ENCODE results near the gene SPAAR.
"Not testable (repeated sequence)": the region's sequence is repeated elsewhere in the genome, so short reads cannot be mapped to it uniquely, and the experiment has no call there.

Gene SPAAR

GRCh38 chr9:35911690-35912089, 2.4 kb downstream of the SPAAR start:
- TF ChIP-seq CTCF (IDR thresholded peaks at IDR 0.05; ENCODE audit: extremely low read depth, insufficient read depth, missing control alignments), result no peak
- in situ Hi-C loops (cut with MboI; ENCODE audit: low pct_unique_long_range_greater_than_20kb, low sequenced_read_pairs, unreplicated experiment), result no loop called here
- no peak for DNase-seq (ENCODE audit: low spot score)

- in situ Hi-C loops (cut with MboI; ENCODE audit: low pct_unique_long_range_greater_than_20kb, low sequenced_read_pairs, unreplicated experiment), result no loop called here
- DNase-seq (ENCODE audit: low spot score), result no peak
- TF ChIP-seq CTCF (IDR thresholded peaks at IDR 0.05; ENCODE audit: extremely low read depth, insufficient read depth, missing control alignments), result no peak
These were observed 3.6 kb downstream of the SPAAR start for GRCh38 chr9:35912791-35913400.

- DNase-seq (ENCODE audit: low spot score); in situ Hi-C loops (cut with MboI; ENCODE audit: low pct_unique_long_range_greater_than_20kb, low sequenced_read_pairs, unreplicated experiment): not testable (repeated sequence)
These were observed 4.1 kb downstream of the SPAAR start for GRCh38 chr9:35913429-35913828.

- in situ Hi-C loops (cut with MboI; ENCODE audit: low pct_unique_long_range_greater_than_20kb, low sequenced_read_pairs, unreplicated experiment), result no loop called here
- no peak for TF ChIP-seq CTCF (IDR thresholded peaks at IDR 0.05; ENCODE audit: extremely low read depth, insufficient read depth, missing control alignments)
- DNase-seq (ENCODE audit: low spot score), result no peak
These were observed 5.1 kb downstream of the SPAAR start for GRCh38 chr9:35914301-35914807.

GRCh38 chr9:35915681-35916294, 6.5 kb downstream of the SPAAR start:
- no peak for TF ChIP-seq CTCF (IDR thresholded peaks at IDR 0.05; ENCODE audit: extremely low read depth, insufficient read depth, missing control alignments)
- in situ Hi-C loops (cut with MboI; ENCODE audit: low pct_unique_long_range_greater_than_20kb, low sequenced_read_pairs, unreplicated experiment), result no loop called here
- no peak for DNase-seq (ENCODE audit: low spot score)

GRCh38 chr9:35917261-35917660, 8.0 kb downstream of the SPAAR start:
- no peak for TF ChIP-seq CTCF (IDR thresholded peaks at IDR 0.05; ENCODE audit: extremely low read depth, insufficient read depth, missing control alignments)
- DNase-seq (ENCODE audit: low spot score), result no peak
- in situ Hi-C loops (cut with MboI; ENCODE audit: low pct_unique_long_range_greater_than_20kb, low sequenced_read_pairs, unreplicated experiment), result no loop called here

GRCh38 chr9:35918780-35919179, 9.5 kb downstream of the SPAAR start:
- no peak for TF ChIP-seq CTCF (IDR thresholded peaks at IDR 0.05; ENCODE audit: extremely low read depth, insufficient read depth, missing control alignments)
- no peak for DNase-seq (ENCODE audit: low spot score)
- in situ Hi-C loops (cut with MboI; ENCODE audit: low pct_unique_long_range_greater_than_20kb, low sequenced_read_pairs, unreplicated experiment), result no loop called here

Measured in GM13977 (cell line).